Measurements from ENCODE around the gene HMGB2.

HMGB2 gene

DNA sequence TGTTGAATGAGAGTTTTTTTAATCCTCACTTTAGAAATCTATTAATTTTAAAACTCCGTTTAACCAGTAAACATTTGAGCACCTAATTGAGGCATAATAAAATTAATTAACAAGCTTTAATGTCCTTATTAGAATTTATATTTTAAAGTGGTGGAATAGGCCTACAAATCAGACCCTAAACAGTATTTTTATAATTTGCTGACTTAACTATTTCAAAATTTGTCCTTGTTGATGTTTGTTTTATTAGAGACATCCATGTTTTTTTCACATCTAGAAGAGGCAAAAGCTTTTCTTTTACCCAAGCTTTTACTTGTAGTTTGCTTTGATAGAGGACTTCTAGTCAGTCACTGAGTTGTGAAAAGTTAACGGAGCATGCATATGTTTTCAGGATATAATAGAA is 40.4 kb upstream of the HMGB2 start:
- Histone ChIP-seq H3K9me3 (no peaks in the 10 kb centered on the region), H3K27ac (peak overlapping the region; percentile 23 to 99), H3K27me3 (no peaks in the 10 kb centered on the region), H3K4me3 (peak overlapping the region in 1 of 2 donors; percentile 94), H3K4me1 (peaks cover 0 to 56% (median 13%) of the 10 kb centered on the region in 4 donors), H3K36me3 (peaks cover 0 to 11% (median 0%) of the 10 kb centered on the region in 3 donors)
- intact Hi-C loops (cut with DNase I; ENCODE audit: low total_unique reads): loop anchor here (5.0 kb wide), 1 partner anchor 148 kb away; no protein-coding TSS in a partner anchor
- DNase-seq: no peak
- TF ChIP-seq, protein P1, sequence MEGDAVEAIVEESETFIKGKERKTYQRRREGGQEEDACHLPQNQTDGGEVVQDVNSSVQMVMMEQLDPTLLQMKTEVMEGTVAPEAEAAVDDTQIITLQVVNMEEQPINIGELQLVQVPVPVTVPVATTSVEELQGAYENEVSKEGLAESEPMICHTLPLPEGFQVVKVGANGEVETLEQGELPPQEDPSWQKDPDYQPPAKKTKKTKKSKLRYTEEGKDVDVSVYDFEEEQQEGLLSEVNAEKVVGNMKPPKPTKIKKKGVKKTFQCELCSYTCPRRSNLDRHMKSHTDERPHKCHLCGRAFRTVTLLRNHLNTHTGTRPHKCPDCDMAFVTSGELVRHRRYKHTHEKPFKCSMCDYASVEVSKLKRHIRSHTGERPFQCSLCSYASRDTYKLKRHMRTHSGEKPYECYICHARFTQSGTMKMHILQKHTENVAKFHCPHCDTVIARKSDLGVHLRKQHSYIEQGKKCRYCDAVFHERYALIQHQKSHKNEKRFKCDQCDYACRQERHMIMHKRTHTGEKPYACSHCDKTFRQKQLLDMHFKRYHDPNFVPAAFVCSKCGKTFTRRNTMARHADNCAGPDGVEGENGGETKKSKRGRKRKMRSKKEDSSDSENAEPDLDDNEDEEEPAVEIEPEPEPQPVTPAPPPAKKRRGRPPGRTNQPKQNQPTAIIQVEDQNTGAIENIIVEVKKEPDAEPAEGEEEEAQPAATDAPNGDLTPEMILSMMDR (IDR thresholded peaks at IDR 0.05): no peak

DNA sequence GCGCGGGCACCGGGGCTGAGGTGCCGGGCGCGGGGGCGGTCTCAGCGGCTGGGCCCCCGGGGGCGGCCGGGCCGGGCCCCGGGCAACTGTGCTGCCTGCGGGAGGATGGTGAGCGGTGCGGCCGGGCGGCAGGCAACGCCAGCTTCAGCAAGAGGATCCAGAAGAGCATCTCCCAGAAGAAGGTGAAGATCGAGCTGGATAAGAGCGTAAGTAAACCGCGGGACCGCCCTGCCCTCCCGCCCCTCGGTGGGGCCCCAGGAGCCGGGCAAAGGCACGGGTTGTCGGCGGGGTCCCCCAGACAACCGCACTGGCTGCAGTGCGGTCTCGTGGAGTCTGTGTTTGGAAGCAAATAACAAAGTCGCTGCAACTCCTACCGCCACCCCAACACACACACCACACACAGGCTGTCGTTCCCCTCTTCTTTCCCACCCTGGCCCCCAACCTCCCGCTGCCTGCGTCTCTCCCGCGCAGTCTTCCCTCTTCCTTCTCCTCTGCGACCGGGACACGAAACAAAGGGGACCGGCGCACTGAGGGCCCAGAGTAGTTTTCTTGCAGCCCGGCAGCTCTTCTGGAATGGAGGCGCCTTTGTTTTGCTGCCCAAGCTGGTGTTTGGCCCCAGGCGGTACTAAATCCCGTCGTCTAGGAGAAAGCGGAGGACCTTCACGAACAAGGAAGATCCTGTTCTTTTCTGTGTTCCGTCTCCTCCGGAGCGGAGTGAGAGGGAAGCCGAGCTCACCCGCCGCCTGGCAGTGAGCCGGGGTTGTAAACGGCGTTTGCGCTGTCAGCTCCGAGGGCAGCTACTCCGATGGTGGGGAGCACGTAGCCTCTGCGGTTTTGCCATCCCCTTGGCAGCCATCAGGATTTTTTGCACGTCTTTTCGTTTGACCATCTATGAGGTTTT is 37.4 kb upstream of the HMGB2 start:
- intact Hi-C loops (cut with DNase I; ENCODE audit: low total_unique reads): loop anchor here (2.0 to 5.0 kb wide), 2 partner anchors 37 to 151 kb away; partner anchors contain the start of gene HMGB2
- DNase-seq: peak; percentile 65 to 90
- H3K9me3 ChIP-seq: no peaks in the 10 kb centered on the region

DNA sequence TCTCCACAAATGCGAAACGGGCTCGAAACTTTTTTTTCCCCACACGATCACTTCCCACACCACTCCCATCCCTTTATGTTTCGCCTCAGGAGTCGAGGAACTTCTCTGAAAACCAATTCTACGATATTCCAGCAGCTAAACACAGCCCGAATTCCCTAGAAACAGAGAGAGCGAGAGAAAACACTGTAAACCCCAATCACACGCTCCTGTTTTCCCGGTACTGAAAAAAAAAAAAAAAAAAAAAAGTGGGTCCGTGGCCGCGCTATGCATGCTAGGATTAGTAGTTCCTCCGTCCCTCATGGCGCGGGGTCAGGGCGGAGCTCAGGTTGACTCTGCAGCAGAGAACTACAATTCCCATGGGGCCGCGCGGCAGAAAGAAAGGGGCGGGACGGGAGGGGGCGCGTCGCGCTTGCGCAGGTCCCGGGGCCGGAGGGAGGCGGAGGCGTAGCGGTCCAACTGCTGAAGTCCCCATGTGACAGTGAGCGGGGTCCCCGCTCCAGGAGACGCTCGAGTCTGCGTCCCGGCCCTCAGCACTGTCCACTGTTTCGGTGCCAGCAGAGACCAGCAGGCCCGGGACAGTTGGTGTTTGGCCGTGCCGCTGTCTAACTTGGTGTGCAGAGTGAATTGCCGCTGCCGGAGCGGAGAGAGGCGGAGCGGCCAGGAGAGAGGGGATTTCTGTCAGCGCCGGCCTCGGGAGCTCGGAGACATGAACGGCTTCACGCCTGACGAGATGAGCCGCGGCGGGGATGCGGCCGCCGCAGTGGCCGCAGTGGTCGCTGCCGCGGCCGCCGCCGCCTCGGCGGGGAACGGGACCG is 36.5 kb upstream of the HMGB2 start, which contains the start of gene SAP30:
SAP30 (plus strand) TSS at position 478 of the 815 bp plus-strand sequence; CDS start at position 707, 229 bp downstream.
- intact Hi-C loops (cut with DNase I; ENCODE audit: low total_unique reads): loop anchor here (2.0 to 5.0 kb wide), 2 partner anchors 36 to 152 kb away; partner anchors contain the start of gene HMGB2

More for the DNA sequence above, 37.4 kb upstream of the HMGB2 start:
- Histone ChIP-seq H3K36me3 (peaks cover 0 to 10% (median 0%) of the 10 kb centered on the region in 3 donors), H3K27ac (peak overlapping the region; percentile 91 to 99), H3K4me1 (peaks cover 0 to 60% (median 21%) of the 10 kb centered on the region in 4 donors), H3K27me3 (no peaks in the 10 kb centered on the region), H3K4me3 (peak overlapping the region; percentile 68 to 94)
- TF ChIP-seq, protein P1 (IDR thresholded peaks at IDR 0.05): no peak

DNA sequence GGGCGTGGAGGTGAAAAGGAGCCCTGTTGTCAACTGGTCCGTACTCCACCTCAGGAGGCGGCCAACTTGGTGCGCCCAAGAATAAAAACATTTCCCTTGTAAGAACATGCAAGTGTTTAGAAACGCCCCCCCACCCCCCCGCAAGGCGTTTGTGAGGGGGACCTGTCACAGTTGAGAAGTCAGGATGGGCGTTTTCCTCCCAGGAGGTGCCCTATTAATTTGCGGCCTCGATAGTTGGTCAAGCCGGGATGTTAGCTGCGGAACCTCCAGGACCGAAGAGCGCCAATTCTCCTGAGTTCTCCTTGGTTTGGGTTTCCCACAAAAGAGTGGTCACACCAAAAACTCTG is 35.9 kb upstream of the HMGB2 start:
- intact Hi-C loops (cut with DNase I; ENCODE audit: low total_unique reads): loop anchor here (2.0 to 5.0 kb wide), 2 partner anchors 35 to 152 kb away; partner anchors contain the start of gene HMGB2
- peak overlapping the region; percentile 91 to 99 for H3K27ac ChIP-seq
- H3K27me3 ChIP-seq: no peaks in the 10 kb centered on the region
- no peaks in the 10 kb centered on the region for H3K9me3 ChIP-seq
- no peaks in the 10 kb centered on the region for H3K36me3 ChIP-seq
- peak; percentile 88 to 94 for DNase-seq
- TF ChIP-seq, protein P1 (IDR thresholded peaks at IDR 0.05): no peak
- peak overlapping the region; percentile 68 to 94 for H3K4me3 ChIP-seq
- peaks cover 0 to 52% (median 13%) of the 10 kb centered on the region in 4 donors for H3K4me1 ChIP-seq

More for the DNA sequence above, 36.5 kb upstream of the HMGB2 start, which contains the start of gene SAP30:
- DNase-seq: peak; percentile 99 to 100
- H3K27ac ChIP-seq: peak within 1 kb of the TSS; percentile 91 to 99
- no peaks in the 10 kb centered on the region for H3K27me3 ChIP-seq
- H3K4me3 ChIP-seq: peak within 1 kb of the TSS; percentile 68 to 94
- H3K9me3 ChIP-seq: no peaks in the 10 kb centered on the region
- H3K4me1 ChIP-seq: peaks cover 0 to 54% (median 18%) of the 10 kb centered on the region in 4 donors
- TF ChIP-seq, protein P1 (IDR thresholded peaks at IDR 0.05): no peak
- peaks cover 0 to 2% (median 0%) of the 10 kb centered on the region in 3 donors for H3K36me3 ChIP-seq

DNA sequence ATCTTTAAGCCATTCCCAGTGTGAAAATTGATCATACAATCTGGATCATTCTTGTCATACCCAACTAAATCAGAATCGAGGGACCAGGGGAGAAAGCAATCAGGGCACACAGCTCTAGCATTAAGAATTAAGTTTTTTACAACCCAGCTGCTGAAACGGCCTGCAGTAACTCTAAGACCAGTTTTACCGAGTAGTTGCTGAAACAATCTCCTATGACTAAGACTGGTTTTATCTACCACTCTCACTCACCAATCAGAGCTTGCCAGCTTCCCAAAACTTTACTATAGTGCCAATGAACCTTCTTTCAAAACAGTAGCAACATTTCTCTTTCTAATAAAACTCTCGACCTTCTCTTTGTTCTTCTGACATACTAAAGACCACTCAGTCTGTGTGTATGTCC is 33.8 kb upstream of the HMGB2 start:
- H3K4me3 ChIP-seq: peak overlapping the region; percentile 21 to 68
- intact Hi-C loops (cut with DNase I; ENCODE audit: low total_unique reads): no loop called here
- H3K27ac ChIP-seq: peak overlapping the region; percentile 25 to 99
- H3K9me3 ChIP-seq: no peaks in the 10 kb centered on the region
- TF ChIP-seq, protein P1 (IDR thresholded peaks at IDR 0.05): no peak
- no peaks in the 10 kb centered on the region for H3K36me3 ChIP-seq
- H3K4me1 ChIP-seq: peaks cover 0 to 30% (median 8%) of the 10 kb centered on the region in 4 donors
- H3K27me3 ChIP-seq: no peaks in the 10 kb centered on the region
- no peak for DNase-seq

Data from tibial artery (tissue), 4 donors.